PFSK-1 (cell line): Measurements from ENCODE around the gene NLK.

Experiments
- FOXP2 ChIP-seq: optimal IDR thresholded peaks from 2 replicates; pipeline ENCODE3; 2011; ENCODE audit warnings: borderline replicate concordance, control low read depth, inconsistent platforms; ENCODE audit not compliant: insufficient read depth; ENCODE audit errors: extremely low read length, extremely low read depth
- POLR2AphosphoS5 ChIP-seq: IDR thresholded peaks from 2 replicates; pipeline ENCODE4 v1.6.1; 2012; ENCODE audit warnings: low read depth, mild to moderate bottlenecking, control low read depth, low read length, moderate library complexity
- SIN3A ChIP-seq: IDR thresholded peaks from 2 replicates; pipeline ENCODE4 v1.6.1; 2012; ENCODE audit warnings: mild to moderate bottlenecking, low read length, moderate library complexity, borderline replicate concordance; ENCODE audit not compliant: insufficient read depth
- TAF1 ChIP-seq: IDR thresholded peaks from 2 replicates; pipeline ENCODE4 v1.6.1; 2012; ENCODE audit warnings: low read length, control low read depth, borderline replicate concordance; ENCODE audit not compliant: insufficient read depth
- TF ChIP-seq, protein P1 (sequence below), 2 experiments: IDR thresholded peaks; 2 replicates each; pipeline versions ENCODE4 v1.6.1 to v1.8.0; 2011 to 2012; ENCODE audit warnings: low read depth in 2 of 2, low read length in 2 of 2, control low read depth in 1 of 2, inconsistent platforms in 1 of 2, mild to moderate bottlenecking in 1 of 2, moderate library complexity in 1 of 2; ENCODE audit not compliant: insufficient read depth in 1 of 2

The NLK gene

DNA sequence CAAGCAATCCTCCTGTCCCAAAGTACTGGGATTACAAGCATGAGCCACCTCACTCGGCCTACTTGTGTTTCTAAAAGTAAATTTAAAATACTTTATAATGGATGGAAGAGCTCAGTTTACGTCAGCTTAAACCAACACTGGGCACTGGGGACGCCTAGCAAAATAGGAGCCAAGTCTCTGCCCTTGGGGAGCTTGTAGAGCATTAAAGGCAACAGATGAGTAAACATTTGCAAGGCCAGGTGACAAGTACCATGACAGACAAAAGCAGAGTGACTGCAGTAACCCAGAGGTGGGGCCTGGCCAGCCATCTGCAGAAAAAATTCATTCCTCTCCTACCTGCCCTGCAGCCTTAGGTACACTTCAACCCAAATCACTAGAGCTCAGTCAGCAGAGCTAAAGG, 12.1 kb upstream of the NLK start:
- TF ChIP-seq TAF1 (no peak), FOXP2 (no peak), SIN3A (no peak), POLR2AphosphoS5 (no peak)
- TF ChIP-seq, protein P1, sequence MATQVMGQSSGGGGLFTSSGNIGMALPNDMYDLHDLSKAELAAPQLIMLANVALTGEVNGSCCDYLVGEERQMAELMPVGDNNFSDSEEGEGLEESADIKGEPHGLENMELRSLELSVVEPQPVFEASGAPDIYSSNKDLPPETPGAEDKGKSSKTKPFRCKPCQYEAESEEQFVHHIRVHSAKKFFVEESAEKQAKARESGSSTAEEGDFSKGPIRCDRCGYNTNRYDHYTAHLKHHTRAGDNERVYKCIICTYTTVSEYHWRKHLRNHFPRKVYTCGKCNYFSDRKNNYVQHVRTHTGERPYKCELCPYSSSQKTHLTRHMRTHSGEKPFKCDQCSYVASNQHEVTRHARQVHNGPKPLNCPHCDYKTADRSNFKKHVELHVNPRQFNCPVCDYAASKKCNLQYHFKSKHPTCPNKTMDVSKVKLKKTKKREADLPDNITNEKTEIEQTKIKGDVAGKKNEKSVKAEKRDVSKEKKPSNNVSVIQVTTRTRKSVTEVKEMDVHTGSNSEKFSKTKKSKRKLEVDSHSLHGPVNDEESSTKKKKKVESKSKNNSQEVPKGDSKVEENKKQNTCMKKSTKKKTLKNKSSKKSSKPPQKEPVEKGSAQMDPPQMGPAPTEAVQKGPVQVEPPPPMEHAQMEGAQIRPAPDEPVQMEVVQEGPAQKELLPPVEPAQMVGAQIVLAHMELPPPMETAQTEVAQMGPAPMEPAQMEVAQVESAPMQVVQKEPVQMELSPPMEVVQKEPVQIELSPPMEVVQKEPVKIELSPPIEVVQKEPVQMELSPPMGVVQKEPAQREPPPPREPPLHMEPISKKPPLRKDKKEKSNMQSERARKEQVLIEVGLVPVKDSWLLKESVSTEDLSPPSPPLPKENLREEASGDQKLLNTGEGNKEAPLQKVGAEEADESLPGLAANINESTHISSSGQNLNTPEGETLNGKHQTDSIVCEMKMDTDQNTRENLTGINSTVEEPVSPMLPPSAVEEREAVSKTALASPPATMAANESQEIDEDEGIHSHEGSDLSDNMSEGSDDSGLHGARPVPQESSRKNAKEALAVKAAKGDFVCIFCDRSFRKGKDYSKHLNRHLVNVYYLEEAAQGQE (IDR thresholded peaks at IDR 0.05; ENCODE audit: insufficient read depth in 1 of 2, low read depth in 2 of 2, low read length in 2 of 2), result no peak

DNA sequence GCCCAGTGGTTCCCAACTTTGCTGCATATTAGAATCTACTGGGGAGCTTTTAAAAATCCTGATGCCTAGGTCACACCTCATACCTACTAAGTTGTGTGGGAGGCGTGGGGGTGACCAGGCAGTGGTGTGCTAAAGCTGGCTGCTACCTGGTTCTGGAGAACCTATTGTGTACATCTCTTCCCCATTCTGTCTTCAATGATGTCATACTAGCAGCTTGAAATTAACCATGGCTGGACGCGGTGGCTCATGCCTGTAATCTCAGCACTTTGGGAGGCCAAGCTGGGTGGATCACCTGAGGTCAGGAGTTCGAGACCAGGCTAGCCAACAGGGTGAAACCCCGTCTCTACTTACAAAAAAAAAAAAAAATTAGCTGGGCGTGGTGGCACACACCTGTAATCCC, 11.3 kb upstream of the NLK start:
- TF ChIP-seq TAF1, result no peak
- TF ChIP-seq FOXP2, result no peak
- no peak for TF ChIP-seq SIN3A
- TF ChIP-seq, protein P1 (IDR thresholded peaks at IDR 0.05; ENCODE audit: insufficient read depth in 1 of 2, low read depth in 2 of 2, low read length in 2 of 2), result no peak
- TF ChIP-seq POLR2AphosphoS5, result no peak

DNA sequence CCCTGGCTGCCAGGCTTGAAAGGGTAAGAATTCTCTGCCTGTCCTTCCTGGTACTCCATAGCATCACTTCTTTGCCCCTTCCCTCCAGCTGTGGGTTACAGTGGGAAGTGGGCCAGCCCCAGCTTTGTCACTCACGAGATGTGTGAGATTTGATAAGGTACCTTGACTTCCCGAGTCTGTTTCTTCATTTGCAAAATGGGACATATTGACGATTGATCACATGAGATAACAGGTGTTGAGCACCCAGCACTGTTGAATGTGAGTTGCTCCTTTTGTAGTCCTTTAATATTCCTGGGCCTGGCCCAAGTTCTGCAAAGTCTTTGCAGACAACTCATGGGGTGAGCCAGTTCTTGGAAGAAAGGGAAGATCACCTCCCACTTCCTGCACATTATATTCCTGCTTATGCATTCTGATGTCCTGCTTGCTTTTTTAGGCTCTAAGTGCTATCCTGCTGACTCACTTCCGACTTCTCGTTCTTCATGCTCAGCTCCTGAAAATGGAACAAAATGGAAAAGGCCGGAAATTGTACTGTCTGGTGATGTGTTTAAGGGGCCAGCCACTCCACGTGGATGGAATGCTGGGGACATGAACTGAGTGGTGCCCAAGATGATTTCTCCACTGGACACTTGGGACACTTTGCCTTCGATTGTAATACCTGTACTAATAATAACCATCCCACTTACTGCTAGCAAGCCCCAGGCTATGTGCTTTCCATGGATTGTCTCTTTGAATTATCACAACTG, 8.3 kb upstream of the NLK start:
- TF ChIP-seq POLR2AphosphoS5 (no peak), SIN3A (0 out of 2 replicates have a peak, but pooled peaks have one; percentile 39), FOXP2 (no peak), TAF1 (peak; percentile 45; the same call in 1 of the 2 replicates)
- TF ChIP-seq, protein P1 (IDR thresholded peaks at IDR 0.05; ENCODE audit: insufficient read depth in 1 of 2, low read depth in 2 of 2, low read length in 2 of 2), result peak in 1 of 2 experiments; percentile 61; a peak in 2 of 4 replicates

DNA sequence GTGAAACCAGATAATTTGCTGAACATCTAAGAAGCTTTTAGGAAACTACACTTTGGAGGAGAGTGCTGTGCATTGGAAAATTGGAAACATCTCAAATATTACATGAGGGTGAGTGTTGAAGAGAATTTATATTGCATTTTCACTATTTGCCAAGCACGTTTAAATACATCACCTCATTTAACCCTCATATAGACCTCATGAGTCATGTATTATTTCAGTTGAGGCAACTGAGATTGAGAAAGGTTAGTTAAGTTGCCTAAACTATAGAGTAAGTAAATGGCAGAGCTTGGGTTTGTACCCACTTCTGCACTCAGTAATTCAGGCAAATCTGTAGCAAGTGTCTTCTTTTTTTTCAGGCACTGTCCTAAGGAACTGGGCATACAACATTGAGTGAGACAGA, 3.7 kb upstream of the NLK start:
- no peak for TF ChIP-seq SIN3A
- TF ChIP-seq, protein P1 (IDR thresholded peaks at IDR 0.05; ENCODE audit: insufficient read depth in 1 of 2, low read depth in 2 of 2, low read length in 2 of 2), result no peak

DNA sequence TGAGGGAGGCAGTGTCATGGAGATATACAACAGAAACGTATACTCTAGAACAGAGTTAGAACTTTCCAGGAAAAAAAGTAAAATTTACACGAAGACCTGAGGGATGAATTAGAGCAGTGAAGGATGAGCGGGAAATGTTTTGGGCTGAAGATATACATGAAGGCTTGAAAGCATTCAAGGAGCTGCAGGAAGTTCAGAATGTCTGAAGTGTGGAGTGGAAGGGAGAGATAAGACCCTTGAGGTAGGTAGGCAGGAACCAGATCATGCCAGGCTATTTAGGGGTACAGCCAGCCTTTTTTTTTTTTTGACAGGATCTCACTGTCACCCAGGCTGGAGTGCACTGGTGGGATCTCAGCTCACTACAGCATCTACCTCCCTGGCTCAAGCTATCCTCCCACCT, 3.2 kb upstream of the NLK start:
- TF ChIP-seq, protein P1 (IDR thresholded peaks at IDR 0.05; ENCODE audit: insufficient read depth in 1 of 2, low read depth in 2 of 2, low read length in 2 of 2), result no peak
- no peak for TF ChIP-seq FOXP2
- TF ChIP-seq POLR2AphosphoS5, result no peak
- TF ChIP-seq TAF1, result no peak
- no peak for TF ChIP-seq SIN3A
